Central memory CD4-positive, alpha-beta T cell (primary cell): ENCODE results near the gene GCN1.
A peak's percentile ranks its signal among the peaks of the same experiment; 100 is the strongest.

Source experiments
- DNase-seq: peaks from one replicate; pipeline ENCODE4 v3.0.0; 2022

The GCN1 gene

DNA sequence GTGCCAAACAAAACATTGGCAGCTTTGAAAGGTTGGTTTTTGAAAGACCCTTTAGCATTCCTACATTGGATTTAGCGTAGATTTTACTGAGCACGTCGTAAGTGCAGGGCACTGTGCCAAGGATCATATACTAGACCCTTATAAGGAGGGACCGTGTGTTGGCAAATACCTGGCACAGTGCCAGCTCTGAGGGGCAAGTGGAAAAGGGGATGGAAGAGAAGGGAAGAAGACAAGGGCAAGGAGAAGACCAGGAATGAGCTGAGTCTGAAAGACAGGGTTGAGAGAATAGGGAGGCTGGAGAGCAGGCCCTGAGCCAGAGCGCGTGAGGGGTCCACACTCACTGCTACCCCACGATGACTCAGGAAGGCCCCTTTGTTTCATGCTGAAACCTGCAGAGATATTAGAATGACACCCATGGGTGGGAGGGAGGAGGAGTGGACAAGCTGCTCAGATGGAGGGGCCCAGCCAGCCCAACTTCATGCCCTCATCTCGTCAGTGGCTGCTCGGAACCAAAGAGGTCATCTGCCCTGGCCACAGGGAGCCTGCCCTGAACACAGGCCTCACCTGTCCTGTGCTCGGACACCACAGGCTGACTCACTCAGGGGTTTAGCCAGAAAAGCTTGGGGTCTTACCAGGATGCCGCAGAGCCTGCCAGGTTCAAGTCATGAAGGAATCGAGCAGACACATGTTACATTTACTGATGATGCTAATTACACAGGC is 103.0 kb downstream of the GCN1 start:
- DNase-seq, result no peak

DNA sequence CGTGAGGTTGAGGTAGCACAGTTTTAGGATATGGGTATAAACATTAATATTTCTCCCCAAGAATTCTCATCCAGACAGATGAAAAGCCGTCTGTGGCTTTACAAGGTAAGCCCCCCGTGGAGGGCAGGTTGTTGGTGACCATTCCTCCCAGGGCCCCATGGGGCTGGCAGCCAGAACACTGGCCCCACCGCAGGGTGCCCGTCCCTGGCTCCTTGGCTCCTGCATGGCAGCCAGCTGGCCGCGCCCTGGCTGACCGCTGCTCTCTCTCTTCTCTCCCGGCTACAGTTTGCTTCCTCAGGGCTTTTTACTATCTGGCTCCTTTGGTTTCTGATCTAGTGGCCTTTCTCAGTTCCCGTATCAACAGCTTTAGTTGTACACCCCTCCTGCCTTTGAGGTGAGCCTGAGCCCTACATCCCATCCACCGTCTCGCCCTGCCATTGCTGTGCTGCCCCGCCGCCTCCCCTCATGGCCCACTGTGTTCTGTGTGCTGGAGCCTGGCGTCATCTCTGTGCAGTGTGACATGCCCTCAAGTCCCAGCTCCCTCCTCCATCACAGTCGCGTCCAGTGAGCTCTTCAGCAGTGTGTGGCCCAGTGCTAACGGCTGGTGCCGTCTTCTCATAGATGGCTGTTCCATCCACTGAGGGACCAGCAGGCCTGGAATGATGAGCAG is 103.8 kb downstream of the GCN1 start:
- no peak for DNase-seq

- no peak for DNase-seq
Observed at GRCh38 chr12:120090206-120090605, 104.3 kb downstream of the GCN1 start.

DNA sequence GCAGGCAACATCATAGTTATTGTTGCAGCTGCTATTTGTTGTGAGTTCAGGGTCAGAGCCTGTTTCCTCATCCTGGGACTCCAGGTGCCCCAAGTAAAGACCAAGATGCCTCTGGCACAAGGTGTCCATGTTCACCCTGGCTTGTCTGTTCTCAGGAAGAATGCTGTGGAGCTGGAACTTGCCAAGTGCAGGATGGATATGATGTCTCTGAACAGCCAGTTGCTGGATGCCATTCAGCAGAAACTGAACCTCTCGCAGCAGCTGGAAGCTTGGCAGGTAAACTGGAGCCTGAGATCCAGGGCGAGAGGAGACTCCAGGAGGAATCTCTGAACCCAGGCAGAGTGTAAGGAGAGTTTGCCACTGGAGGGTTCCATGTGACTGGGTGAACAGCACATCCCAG is 104.7 kb downstream of the GCN1 start:
- no peak for DNase-seq

DNA sequence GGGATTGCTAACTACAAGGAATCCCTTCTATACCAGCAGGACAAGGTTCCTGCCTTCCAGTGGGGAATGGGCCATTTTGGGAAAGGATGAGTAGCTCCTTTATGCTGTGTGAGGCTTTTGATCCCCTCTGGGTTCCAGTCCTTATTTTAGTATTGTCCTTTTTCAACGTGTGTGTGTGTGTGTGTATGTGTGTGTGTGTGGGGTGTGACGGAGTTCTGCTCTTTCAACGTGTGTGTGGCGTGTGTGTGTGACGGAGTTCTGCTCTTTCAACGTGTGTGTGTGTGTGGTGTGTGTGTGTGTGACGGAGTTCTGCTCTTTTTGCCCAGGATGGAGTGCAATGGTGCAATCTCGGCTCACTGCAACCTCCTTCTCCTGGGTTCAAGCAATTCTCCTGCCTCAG is 105.4 kb downstream of the GCN1 start:
- no peak for DNase-seq

GRCh38 chr12:120086801-120087621 is 107.5 kb downstream of the GCN1 start:
- peak; percentile 100 for DNase-seq

DNA sequence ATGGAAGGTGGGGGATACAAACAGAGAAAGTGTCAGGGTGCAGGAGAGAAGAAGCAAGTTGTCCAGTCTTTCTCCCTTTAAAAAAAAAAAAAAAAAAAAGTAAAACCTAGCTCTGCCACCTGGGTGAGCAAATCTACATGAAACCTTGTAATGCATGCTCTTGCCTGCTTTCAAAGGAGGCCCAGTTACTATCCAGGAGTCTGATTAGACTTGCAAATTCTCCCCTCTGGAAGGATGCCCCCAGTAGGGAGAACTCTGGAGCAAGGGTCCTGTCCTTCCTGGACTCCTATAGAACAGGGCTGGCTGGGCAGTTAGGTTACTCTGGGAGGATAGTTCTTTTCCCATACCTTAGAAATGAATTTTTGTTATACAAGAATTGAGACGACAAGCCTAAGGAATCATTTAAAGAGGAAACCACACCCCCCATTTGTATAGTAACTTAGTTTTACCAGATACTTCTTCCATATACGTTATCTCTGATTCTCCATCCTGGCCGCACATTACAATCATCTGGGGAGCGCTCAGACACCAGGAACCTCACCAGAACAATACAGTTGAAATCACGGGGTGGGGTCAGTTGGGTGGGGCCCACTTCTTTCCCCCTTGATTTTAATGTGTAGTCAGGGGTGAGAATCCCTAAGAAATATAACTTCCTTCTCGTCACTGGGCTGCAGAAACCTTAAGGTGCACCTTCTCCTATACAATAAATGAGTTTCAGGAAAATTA is 108.4 kb downstream of the GCN1 start:
- no peak for DNase-seq

GRCh38 chr12:120081641-120082040 is 112.9 kb downstream of the GCN1 start:
- DNase-seq, result no peak

GRCh38 chr12:120079411-120080400 is 114.8 kb downstream of the GCN1 start:
- DNase-seq, result no peak

- DNase-seq, result no peak
Observed at GRCh38 chr12:120078868-120079267, 115.6 kb downstream of the GCN1 start.

DNA sequence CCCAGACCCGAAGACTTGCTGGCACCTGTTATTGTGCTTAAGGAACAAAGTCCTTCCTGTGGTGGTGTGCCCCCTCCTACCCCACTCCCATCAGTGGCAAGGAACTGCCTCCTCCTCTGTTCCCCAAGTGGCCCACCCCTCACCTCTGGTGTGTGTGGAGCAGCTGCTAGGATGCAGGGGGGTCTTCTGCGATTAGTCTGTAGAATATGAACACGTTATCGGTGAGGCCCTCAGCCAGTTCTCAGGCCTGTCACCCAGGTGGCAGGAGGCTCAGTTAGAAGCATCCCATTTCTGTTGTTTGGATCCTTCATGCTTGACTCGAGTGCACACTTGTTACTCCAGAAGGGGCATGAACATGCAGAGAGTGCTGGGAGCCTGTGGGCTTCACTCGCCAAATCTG is 117.3 kb downstream of the GCN1 start:
- no peak for DNase-seq
